NT2/D1 (cell line): ENCODE measurements around the gene UFC1.

Experiments used
- DNase-seq: peaks from one replicate; pipeline ENCODE4 v3.0.0-alpha.2; 2011; ENCODE audit warnings: low read depth, low spot score
- H3K27me3 ChIP-seq: 2 replicates; pipeline ENCODE4 v1.6.0; 2011; ENCODE audit warnings: mild to moderate bottlenecking; ENCODE audit not compliant: insufficient read length, insufficient read depth
- H3K36me3 ChIP-seq: 2 replicates; pipeline ENCODE4 v1.6.1; 2011; ENCODE audit warnings: mild to moderate bottlenecking, low read length, mixed read lengths; ENCODE audit not compliant: insufficient read depth, insufficient read length
- H3K4me1 ChIP-seq: 2 replicates; pipeline ENCODE4 v1.5.1; 2011; ENCODE audit not compliant: insufficient read depth, insufficient read length
- H3K4me3 ChIP-seq: 2 replicates; pipeline ENCODE4 v1.5.1; 2011; ENCODE audit warnings: low read depth; ENCODE audit not compliant: insufficient read length
- H3K9ac ChIP-seq: 2 replicates; pipeline ENCODE4 v1.6.0; 2011; ENCODE audit warnings: low read depth; ENCODE audit not compliant: insufficient read length
- H3K9me3 ChIP-seq: 2 replicates; pipeline ENCODE4 v1.5.1; 2011; ENCODE audit warnings: mild to moderate bottlenecking, low read length; ENCODE audit not compliant: insufficient read depth
- SUZ12 ChIP-seq: IDR thresholded peaks from 2 replicates; pipeline ENCODE4 v1.6.1; 2011; ENCODE audit not compliant: insufficient read length, insufficient read depth; ENCODE audit errors: extremely low read depth
- YY1 ChIP-seq: IDR thresholded peaks from 2 replicates; pipeline ENCODE4 v1.6.1; 2011; ENCODE audit not compliant: insufficient read length, insufficient read depth
- ZNF274 ChIP-seq: IDR thresholded peaks from 2 replicates; pipeline ENCODE4 v1.6.1; 2011; ENCODE audit warnings: mild to moderate bottlenecking, low read depth, low read length

UFC1 gene

DNA sequence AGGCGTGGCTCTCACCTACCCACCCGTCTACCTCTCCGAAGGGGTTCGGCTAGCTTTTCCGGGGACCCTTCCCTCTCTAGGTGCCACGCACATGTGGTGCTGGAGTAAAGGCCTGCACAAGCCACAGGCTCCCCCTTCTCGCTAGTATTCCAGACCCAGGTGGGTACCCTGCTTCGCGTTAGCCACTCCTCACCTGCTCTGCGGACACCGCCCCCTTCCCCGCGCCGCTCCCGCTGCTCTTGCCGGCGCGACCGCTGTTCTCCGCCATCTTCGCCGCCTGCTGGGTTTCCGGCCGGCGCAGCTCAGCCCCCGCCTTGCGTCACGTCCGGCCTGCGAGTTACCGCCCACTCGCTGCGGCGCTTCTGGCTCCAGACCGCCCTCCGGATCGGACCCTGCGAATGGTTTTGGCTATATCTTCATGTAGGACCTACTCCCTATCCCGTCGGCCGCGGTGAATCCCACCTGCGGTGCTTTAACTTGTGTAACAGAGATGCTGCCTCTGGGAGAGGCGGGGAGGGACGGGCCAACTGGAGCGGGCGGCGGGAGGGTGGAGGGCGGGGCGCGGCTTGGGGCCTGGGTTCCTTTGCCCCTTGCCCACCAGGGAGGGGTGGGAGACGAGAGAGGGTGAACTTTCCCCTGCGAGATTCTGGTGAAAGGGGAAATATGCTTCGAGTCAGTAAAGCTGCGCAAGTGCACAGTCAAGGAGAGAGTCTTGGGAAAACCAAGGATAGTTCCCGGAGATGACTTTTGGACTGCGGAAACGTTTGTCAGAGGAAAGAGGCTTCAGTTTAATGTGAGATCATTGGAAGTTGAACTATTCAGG lies 35.8 kb upstream of the UFC1 start, which contains the start of the genes NIT1 and PFDN2:
Gene NIT1 (plus strand): TSS at position 347 of the 823 bp plus-strand sequence. CDS start 72 bp downstream, at position 419.
Gene PFDN2 (minus strand): TSS at position 279 of the 823 bp plus-strand sequence. CDS start 11 bp downstream, at position 268.
- TF ChIP-seq SUZ12 (no peak), YY1 (peak; percentile 90)
- peaks cover 74% of the 10 kb centered on the region for H3K36me3 ChIP-seq
- H3K9ac ChIP-seq, result peak within 1 kb of the TSS; percentile 90
- H3K27me3 ChIP-seq, result no peaks in the 10 kb centered on the region
- peak; percentile 93 for DNase-seq
- H3K4me3 ChIP-seq, result peak within 1 kb of the TSS; percentile 91
- H3K9me3 ChIP-seq, result no peaks in the 10 kb centered on the region
- peaks cover 10% of the 10 kb centered on the region for H3K4me1 ChIP-seq

DNA sequence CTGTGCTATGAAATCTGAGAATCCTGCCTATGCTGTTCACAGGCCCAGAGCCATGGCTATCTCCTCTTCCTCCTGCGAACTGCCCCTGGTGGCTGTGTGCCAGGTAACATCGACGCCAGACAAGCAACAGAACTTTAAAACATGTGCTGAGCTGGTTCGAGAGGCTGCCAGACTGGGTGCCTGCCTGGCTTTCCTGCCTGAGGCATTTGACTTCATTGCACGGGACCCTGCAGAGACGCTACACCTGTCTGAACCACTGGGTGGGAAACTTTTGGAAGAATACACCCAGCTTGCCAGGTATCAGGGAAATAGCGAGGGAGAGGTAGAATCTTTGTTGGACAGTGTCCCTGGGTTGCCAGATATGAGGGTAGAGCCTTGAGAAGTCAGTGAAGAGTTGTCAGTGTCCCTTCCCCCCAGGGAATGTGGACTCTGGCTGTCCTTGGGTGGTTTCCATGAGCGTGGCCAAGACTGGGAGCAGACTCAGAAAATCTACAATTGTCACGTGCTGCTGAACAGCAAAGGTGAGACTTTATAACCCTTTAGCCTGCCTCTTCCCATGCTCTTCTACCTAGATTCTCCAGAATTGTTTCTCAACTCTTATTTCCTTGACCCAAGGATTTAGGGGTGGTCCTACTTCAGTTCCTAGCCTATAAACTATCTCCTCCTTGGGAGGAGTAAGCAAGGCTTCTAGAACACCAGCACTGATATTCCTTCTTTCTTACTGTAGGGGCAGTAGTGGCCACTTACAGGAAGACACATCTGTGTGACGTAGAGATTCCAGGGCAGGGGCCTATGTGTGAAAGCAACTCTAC lies 34.5 kb upstream of the UFC1 start:
- peaks cover 76% of the 10 kb centered on the region for H3K36me3 ChIP-seq

DNA sequence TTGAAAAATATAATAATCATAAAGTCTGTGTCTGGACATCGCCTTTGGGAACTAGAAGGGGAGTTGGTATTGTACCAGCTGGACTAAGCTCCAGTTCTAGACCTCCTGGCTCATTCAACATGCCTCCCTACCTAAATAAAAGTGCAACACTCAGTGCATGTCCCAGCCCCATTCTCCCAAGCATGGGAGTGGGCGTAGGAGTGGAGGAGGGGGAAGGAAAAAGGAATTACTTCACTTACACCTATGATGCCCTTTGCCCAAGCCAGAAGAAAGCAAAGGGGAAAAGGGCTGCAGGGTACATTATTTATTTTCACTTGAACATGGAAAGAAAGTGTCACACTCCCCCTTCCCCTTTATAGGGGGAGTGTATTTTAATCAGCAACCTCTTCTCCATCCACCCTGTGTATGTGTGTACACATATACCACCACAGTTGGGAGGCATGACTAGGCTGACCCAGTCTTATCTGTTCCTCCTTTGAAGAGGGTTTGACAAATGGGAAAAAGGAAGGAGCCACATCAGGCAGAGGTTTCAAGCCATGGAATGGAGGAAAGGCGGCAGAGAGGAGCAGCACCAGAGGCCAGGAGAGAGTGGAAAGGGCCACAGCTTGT lies 32.6 kb upstream of the UFC1 start:
- Histone ChIP-seq H3K36me3 (peaks cover 76% of the 10 kb centered on the region), H3K27me3 (no peaks in the 10 kb centered on the region), H3K4me1 (peaks cover 10% of the 10 kb centered on the region), H3K9me3 (no peaks in the 10 kb centered on the region), H3K9ac (no peak overlapping the region), H3K4me3 (no peak overlapping the region)
- no peak for DNase-seq
- no peak for TF ChIP-seq ZNF274
- no peak for TF ChIP-seq SUZ12
- TF ChIP-seq YY1, result no peak

More for the DNA sequence above, 34.5 kb upstream of the UFC1 start:
- TF ChIP-seq YY1 (no peak), SUZ12 (no peak), ZNF274 (no peak)
- Histone ChIP-seq H3K4me3 (peak overlapping the region; percentile 91), H3K27me3 (no peaks in the 10 kb centered on the region), H3K9ac (peak overlapping the region; percentile 90), H3K4me1 (peaks cover 10% of the 10 kb centered on the region), H3K9me3 (no peaks in the 10 kb centered on the region)
- DNase-seq, result no peak

DNA sequence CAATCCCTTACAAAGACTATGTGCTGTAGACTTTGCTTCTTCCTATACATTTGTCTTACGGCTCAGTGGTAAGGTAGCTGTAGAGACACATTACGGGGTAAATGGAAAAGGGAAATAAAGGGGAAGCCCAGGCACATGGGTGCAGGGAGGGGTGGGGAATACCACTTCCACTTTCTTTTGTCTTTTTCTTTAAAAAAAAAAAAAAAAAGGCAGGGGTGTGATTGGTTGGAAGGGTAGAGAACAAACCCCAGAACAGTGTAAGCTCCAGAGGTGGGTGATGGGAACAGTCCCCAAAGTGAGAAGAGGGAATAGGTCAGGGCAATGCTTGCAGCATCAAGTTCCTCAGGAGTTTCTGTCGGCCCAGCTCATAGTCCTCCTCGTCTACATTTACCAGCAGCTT lies 31.9 kb upstream of the UFC1 start:
- Histone ChIP-seq H3K27me3 (no peaks in the 10 kb centered on the region), H3K36me3 (peaks cover 75% of the 10 kb centered on the region), H3K4me3 (no peak overlapping the region), H3K4me1 (peaks cover 10% of the 10 kb centered on the region), H3K9ac (no peak overlapping the region), H3K9me3 (no peaks in the 10 kb centered on the region)
- TF ChIP-seq YY1, result no peak
- TF ChIP-seq ZNF274, result no peak
- TF ChIP-seq SUZ12, result no peak
- no peak for DNase-seq

DNA sequence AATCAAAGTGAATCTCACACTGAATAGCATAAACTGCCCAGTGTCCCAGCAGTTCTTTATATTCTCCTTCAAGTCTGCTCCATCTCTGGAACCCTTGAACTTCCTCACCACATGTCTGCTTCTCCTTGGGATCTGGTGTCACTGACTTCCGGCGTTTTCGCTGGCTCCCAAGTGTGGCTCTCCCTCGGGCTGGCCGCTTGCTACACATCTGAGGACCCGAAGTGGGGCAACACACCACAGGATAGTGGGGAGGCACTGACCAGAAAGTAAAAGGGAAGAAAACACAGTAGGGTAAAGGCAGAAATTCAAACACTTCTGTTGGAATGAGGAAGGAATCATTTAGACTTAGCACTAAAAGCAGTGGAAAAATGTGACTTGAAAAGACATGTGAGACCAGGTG lies 30.8 kb upstream of the UFC1 start:
- H3K4me1 ChIP-seq, result peaks cover 10% of the 10 kb centered on the region
- no peak for DNase-seq
- no peak overlapping the region for H3K4me3 ChIP-seq
- TF ChIP-seq ZNF274 (no peak), YY1 (no peak), SUZ12 (no peak)
- no peaks in the 10 kb centered on the region for H3K27me3 ChIP-seq
- H3K9me3 ChIP-seq, result no peaks in the 10 kb centered on the region
- H3K9ac ChIP-seq, result no peak overlapping the region
- H3K36me3 ChIP-seq, result peaks cover 87% of the 10 kb centered on the region

DNA sequence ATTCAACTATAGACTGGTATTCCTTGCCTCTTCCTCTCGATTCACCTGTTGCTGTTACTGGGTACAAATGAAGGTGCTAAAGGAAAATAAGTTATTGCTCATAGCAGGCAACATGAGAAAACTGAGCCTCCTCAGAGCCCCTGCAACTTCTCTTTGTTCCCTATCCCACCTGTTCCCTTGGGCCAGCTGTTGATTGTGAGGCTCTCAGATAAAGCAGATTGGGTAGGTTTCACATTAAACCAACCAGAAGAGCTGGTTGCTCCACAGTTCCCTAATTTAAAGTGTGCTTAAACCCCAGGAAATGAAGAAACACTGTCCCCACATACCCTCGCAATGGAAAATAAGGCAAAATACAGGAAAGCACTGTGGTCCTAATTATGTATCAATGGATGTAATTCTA lies 26.1 kb upstream of the UFC1 start:
- Histone ChIP-seq H3K4me3 (no peak overlapping the region), H3K36me3 (peaks cover 74% of the 10 kb centered on the region), H3K4me1 (no peaks in the 10 kb centered on the region), H3K9me3 (no peaks in the 10 kb centered on the region), H3K27me3 (no peaks in the 10 kb centered on the region), H3K9ac (no peak overlapping the region)
- TF ChIP-seq SUZ12 (no peak), ZNF274 (no peak)
- no peak for DNase-seq
